ENCODE results near the gene KCNH3. TPM values are rescaled to one million over a fixed set of nuclear protein-coding genes. Genes with fewer than 3 reads are reported as not detected.

The KCNH3 gene
- polyA plus RNA-seq, 1 donor from 2014 or later = 0.63 TPM

- TF ChIP-seq EZH2 (IDR thresholded peaks at IDR 0.05; ENCODE audit: borderline replicate concordance, insufficient read depth, low read length, poor library complexity, severe bottlenecking) (no peak), REST (IDR thresholded peaks at IDR 0.05; ENCODE audit: borderline replicate concordance) (no peak), RAD21 (conservative IDR thresholded peaks at IDR 0.05) (no peak), MXI1 (conservative IDR thresholded peaks at IDR 0.05; ENCODE audit: poor library complexity, severe bottlenecking) (no peak)
- H3K27ac ChIP-seq (ENCODE audit: low read length) = no peak overlapping the region
- no peak overlapping the region for H3K9ac ChIP-seq (ENCODE audit: low read length)
- H4K20me1 ChIP-seq (ENCODE audit: insufficient read depth) = no peaks in the 10 kb centered on the region
- H3K36me3 ChIP-seq (ENCODE audit: insufficient read depth, low read length) = no peaks in the 10 kb centered on the region
- no peaks in the 10 kb centered on the region for H3K79me2 ChIP-seq (replicated peaks; ENCODE audit: insufficient read depth, low read length)
- H3K9me3 ChIP-seq (ENCODE audit: low read length) = no peaks in the 10 kb centered on the region
- no peaks in the 10 kb centered on the region for H3K9me2 ChIP-seq (ENCODE audit: insufficient read depth, low read length)
- no peaks in the 10 kb centered on the region for H3K27me3 ChIP-seq (ENCODE audit: insufficient read depth, low read depth, low read length)
- no peak overlapping the region for H2AFZ ChIP-seq (ENCODE audit: low read depth, low read length)
- H3F3A ChIP-seq (ENCODE audit: insufficient read depth, low read length, poor library complexity, severe bottlenecking) = no peaks in the 10 kb centered on the region
- no peak overlapping the region for H3K4me3 ChIP-seq (ENCODE audit: low read length)
- no peak overlapping the region for H3K4me2 ChIP-seq (ENCODE audit: low read length)
Observed at GRCh38 chr12:49557917-49558215, 19.0 kb downstream of the KCNH3 start.

- Histone ChIP-seq H3K4me2 (ENCODE audit: low read length) (no peak overlapping the region), H3K9ac (ENCODE audit: low read length) (no peak overlapping the region), H3K36me3 (ENCODE audit: insufficient read depth, low read length) (no peaks in the 10 kb centered on the region), H3K27ac (ENCODE audit: low read length) (no peak overlapping the region), H3K9me3 (ENCODE audit: low read length) (no peaks in the 10 kb centered on the region), H3K27me3 (ENCODE audit: insufficient read depth, low read depth, low read length) (no peaks in the 10 kb centered on the region), H3F3A (ENCODE audit: insufficient read depth, low read length, poor library complexity, severe bottlenecking) (no peaks in the 10 kb centered on the region), H3K9me2 (ENCODE audit: insufficient read depth, low read length) (no peaks in the 10 kb centered on the region), H2AFZ (ENCODE audit: low read depth, low read length) (no peak overlapping the region), H4K20me1 (ENCODE audit: insufficient read depth) (no peaks in the 10 kb centered on the region), H3K4me3 (ENCODE audit: low read length) (no peak overlapping the region), H3K79me2 (replicated peaks; ENCODE audit: insufficient read depth, low read length) (no peaks in the 10 kb centered on the region)
- no peak for TF ChIP-seq EZH2 (IDR thresholded peaks at IDR 0.05; ENCODE audit: borderline replicate concordance, insufficient read depth, low read length, poor library complexity, severe bottlenecking)
- TF ChIP-seq TAF1 (IDR thresholded peaks at IDR 0.05; ENCODE audit: low read depth) = no peak
- no peak for TF ChIP-seq CTCF (IDR thresholded peaks at IDR 0.05; ENCODE audit: poor library complexity, severe bottlenecking)
- no peak for TF ChIP-seq RAD21 (conservative IDR thresholded peaks at IDR 0.05)
- no peak for TF ChIP-seq REST (IDR thresholded peaks at IDR 0.05; ENCODE audit: borderline replicate concordance)
- TF ChIP-seq POLR2AphosphoS5 (IDR thresholded peaks at IDR 0.05) = no peak
- no peak for TF ChIP-seq EP300 (conservative IDR thresholded peaks at IDR 0.05; ENCODE audit: poor library complexity, severe bottlenecking)
Observed at GRCh38 chr12:49558526-49558925, 19.7 kb downstream of the KCNH3 start.
